ENCODE measurements around the gene C11orf58.

C11orf58 gene

GRCh38 chr11:16780698-16781550 is 42.5 kb downstream of the C11orf58 start:
- no peak for DNase-seq
- H3K9me3 ChIP-seq, result no peaks in the 10 kb centered on the region
- H3K4me1 ChIP-seq, result no peaks in the 10 kb centered on the region
- no peak overlapping the region for H3K4me3 ChIP-seq (ENCODE audit: low read depth, low read length)
- H3K36me3 ChIP-seq, result no peaks in the 10 kb centered on the region
- H3K27me3 ChIP-seq, result no peaks in the 10 kb centered on the region
- TF ChIP-seq CTCF (IDR thresholded peaks at IDR 0.05; ENCODE audit: low read depth, low read length), result no peak

GRCh38 chr11:16781936-16782919 is 43.8 kb downstream of the C11orf58 start:
- no peak for DNase-seq
- no peaks in the 10 kb centered on the region for H3K4me1 ChIP-seq

DNA sequence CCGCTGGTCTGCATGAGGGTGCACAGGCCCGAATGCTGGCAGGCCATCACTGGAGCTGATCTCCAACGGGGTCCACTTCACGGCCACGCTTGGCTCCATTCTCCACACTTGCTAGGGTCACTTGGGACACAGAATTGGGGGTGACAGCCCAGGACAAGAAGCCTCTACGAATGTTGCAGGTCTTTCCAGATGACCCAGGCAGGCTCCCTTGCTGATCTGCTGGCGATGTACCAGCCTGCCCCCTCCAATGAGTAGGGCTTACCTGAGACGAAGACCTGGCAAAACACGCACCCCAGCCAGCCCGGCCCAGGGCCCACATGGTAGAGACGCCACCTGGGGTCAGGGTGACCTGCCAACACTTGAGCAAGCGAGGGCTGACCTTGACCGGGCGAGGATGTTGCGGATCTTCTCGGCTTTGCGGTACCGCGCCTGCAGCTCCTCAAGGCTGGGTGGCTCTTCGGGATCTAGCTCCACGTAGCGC is 44.9 kb downstream of the C11orf58 start:
- TF ChIP-seq CTCF (IDR thresholded peaks at IDR 0.05; ENCODE audit: low read depth, low read length), result no peak
- no peaks in the 10 kb centered on the region for H3K27me3 ChIP-seq
- DNase-seq, result no peak
- no peak overlapping the region for H3K4me3 ChIP-seq (ENCODE audit: low read depth, low read length)
- no peaks in the 10 kb centered on the region for H3K4me1 ChIP-seq
- no peaks in the 10 kb centered on the region for H3K36me3 ChIP-seq
- no peaks in the 10 kb centered on the region for H3K9me3 ChIP-seq

More at GRCh38 chr11:16781936-16782919, 43.8 kb downstream of the C11orf58 start:
- Histone ChIP-seq H3K27me3 (no peaks in the 10 kb centered on the region), H3K36me3 (no peaks in the 10 kb centered on the region), H3K9me3 (no peaks in the 10 kb centered on the region), H3K4me3 (ENCODE audit: low read depth, low read length) (no peak overlapping the region)
- no peak for TF ChIP-seq CTCF (IDR thresholded peaks at IDR 0.05; ENCODE audit: low read depth, low read length)

DNA sequence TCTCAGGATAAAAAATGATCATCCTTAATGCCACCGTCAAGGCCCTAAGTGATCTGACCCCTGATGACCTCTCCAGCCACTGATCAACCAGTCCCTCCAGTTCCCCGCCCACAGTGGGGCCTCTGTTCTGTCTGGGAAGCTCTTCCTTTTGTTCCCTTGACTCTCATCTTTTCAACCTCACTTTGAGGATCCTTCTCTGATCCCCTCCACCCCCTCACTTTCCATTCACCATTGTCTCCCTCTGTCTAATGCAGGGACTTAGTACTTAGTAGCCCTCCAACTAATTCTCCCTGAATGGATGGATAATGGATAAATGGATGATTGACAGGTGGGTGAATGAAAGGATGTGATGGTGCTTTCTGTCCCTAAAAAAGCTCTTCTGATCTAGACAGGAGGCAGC is 45.6 kb downstream of the C11orf58 start:
- no peaks in the 10 kb centered on the region for H3K27me3 ChIP-seq
- no peak for DNase-seq
- H3K9me3 ChIP-seq, result no peaks in the 10 kb centered on the region
- H3K4me1 ChIP-seq, result no peaks in the 10 kb centered on the region
- no peak overlapping the region for H3K4me3 ChIP-seq (ENCODE audit: low read depth, low read length)
- no peak for TF ChIP-seq CTCF (IDR thresholded peaks at IDR 0.05; ENCODE audit: low read depth, low read length)
- H3K36me3 ChIP-seq, result no peaks in the 10 kb centered on the region

DNA sequence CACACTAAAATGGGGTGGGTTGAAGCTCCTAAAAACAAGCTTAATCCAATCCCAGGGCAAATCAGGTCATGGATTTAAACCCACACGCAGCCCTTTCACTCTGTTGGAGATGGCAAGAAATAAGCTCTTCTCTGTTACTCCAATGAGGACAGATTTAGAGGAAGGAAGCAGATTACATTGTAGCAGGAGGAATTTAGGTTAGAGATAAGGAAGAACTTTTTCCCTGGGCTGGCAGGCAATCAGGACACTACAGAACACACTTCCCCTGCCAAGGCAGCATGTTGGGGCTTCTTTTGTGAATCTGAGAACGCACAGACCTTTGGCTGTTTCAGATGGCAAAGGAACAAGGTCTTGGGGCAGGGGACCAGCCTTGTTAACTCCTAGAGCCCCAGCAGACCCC is 46.2 kb downstream of the C11orf58 start:
- no peaks in the 10 kb centered on the region for H3K4me1 ChIP-seq
- no peaks in the 10 kb centered on the region for H3K9me3 ChIP-seq
- no peaks in the 10 kb centered on the region for H3K36me3 ChIP-seq
- H3K4me3 ChIP-seq (ENCODE audit: low read depth, low read length), result no peak overlapping the region
- TF ChIP-seq CTCF (IDR thresholded peaks at IDR 0.05; ENCODE audit: low read depth, low read length), result no peak
- no peak for DNase-seq
- no peaks in the 10 kb centered on the region for H3K27me3 ChIP-seq
